Smooth muscle cell (in vitro differentiated cells): ENCODE results near the gene PNPLA4. TPM values are rescaled to one million over a fixed set of nuclear protein-coding genes. Genes with fewer than 3 reads are reported as not detected.

Experiments
- DNase-seq: peaks from one replicate; lab custom pipeline; 2025; ENCODE audit not compliant: unreplicated experiment; lab: John Stamatoyannopoulos, UW
- H2AFZ ChIP-seq: fragments of 200-600 bp; sonication (generic); 2 replicates; pipeline ENCODE4 v1.6.0; 2016; ENCODE audit warnings: antibody characterized with exemption, low read depth, mild to moderate bottlenecking
- H3F3A ChIP-seq: fragments of 200-600 bp; sonication (generic); 2 replicates; pipeline ENCODE4 v1.6.0; 2017; ENCODE audit warnings: antibody characterized with exemption, low read depth
- H3K27ac ChIP-seq: fragments of 200-600 bp; sonication (generic); 2 replicates; pipeline ENCODE4 v1.5.1; 2016; ENCODE audit warnings: low read depth, mild to moderate bottlenecking
- H3K27me3 ChIP-seq: fragments of 200-600 bp; sonication (generic); 2 replicates; pipeline ENCODE4 v1.6.1; 2016; ENCODE audit warnings: low read depth, mild to moderate bottlenecking
- H3K36me3 ChIP-seq: fragments of 200-600 bp; sonication (generic); 2 replicates; pipeline ENCODE4 v1.5.1; 2016; ENCODE audit warnings: low read depth
- H3K4me1 ChIP-seq: fragments of 200-600 bp; sonication (generic); 2 replicates; pipeline ENCODE4 v1.5.1; 2016; ENCODE audit warnings: low read depth
- H3K4me2 ChIP-seq: fragments of 200-600 bp; sonication (generic); 2 replicates; pipeline ENCODE4 v1.6.0; 2016; ENCODE audit warnings: mild to moderate bottlenecking
- H3K4me3 ChIP-seq: fragments of 200-600 bp; sonication (generic); 2 replicates; pipeline ENCODE4 v1.5.1; 2016; ENCODE audit warnings: mild to moderate bottlenecking
- H3K79me2 ChIP-seq: fragments of 200-600 bp; sonication (generic); 2 replicates; pipeline ENCODE4 v1.6.0; 2016; ENCODE audit warnings: low read depth, mild to moderate bottlenecking
- H3K9ac ChIP-seq: fragments of 200-600 bp; sonication (generic); 2 replicates; pipeline ENCODE4 v1.6.0; 2016; ENCODE audit warnings: low read depth
- H3K9me3 ChIP-seq: fragments of 200-600 bp; sonication (generic); replicated peaks from 2 replicates; pipeline ENCODE4 v1.5.1; 2016; ENCODE audit warnings: low read depth
- H4K20me1 ChIP-seq: fragments of 200-600 bp; sonication (generic); 2 replicates; pipeline ENCODE4 v1.6.0; 2016; ENCODE audit warnings: low read depth
- CTCF ChIP-seq: fragments of 200-600 bp; sonication (generic); IDR thresholded peaks from 2 replicates; pipeline ENCODE4 v1.5.1; 2017; ENCODE audit warnings: borderline replicate concordance, mild to moderate bottlenecking, antibody characterized with exemption; ENCODE audit not compliant: insufficient read depth, poor library complexity, severe bottlenecking
- WGBS: methylation state at CpG from one replicate; pipeline ENCODE4 v1.1.7; 2016; ENCODE audit warnings: low lambda C conversion rate; 5-methylcytosine and 5-hydroxymethylcytosine counted together
- polyA plus RNA-seq: library from polyadenylated mRNA; unstranded; fragments of >200 nt; fragmentation: Nextera tagmentation; extraction: Ambion mirVana; gene quantifications from 2 replicates; pipeline ENCODE4 v1.2.1, GENCODE V29; 2016
- total RNA-seq: library from RNA; depleted of rRNA; stranded (reverse); fragments of >200 nt; gene quantifications from 2 replicates; pipeline ENCODE4 v1.2.3, GENCODE V29; 2014

PNPLA4 gene
- total and polyA plus RNA-seq, 2 experiments from 2014 or later = 20.1 to 24.1 TPM

GRCh38 chrX:7921750-7922149 is 5.5 kb downstream of the PNPLA4 start:
- Histone ChIP-seq H3F3A (no peaks in the 10 kb centered on the region), H3K9ac (no peak overlapping the region), H3K4me3 (no peak overlapping the region), H4K20me1 (no peaks in the 10 kb centered on the region), H2AFZ (no peak overlapping the region), H3K27me3 (no peaks in the 10 kb centered on the region), H3K79me2 (no peaks in the 10 kb centered on the region), H3K9me3 (peaks cover 5% of the 10 kb centered on the region), H3K4me1 (peaks cover 5% of the 10 kb centered on the region), H3K4me2 (no peak overlapping the region), H3K27ac (no peak overlapping the region), H3K36me3 (no peaks in the 10 kb centered on the region)
- no peak for DNase-seq
- 94% methylated on average over 12 of the region's 12 CpGs for WGBS
- TF ChIP-seq CTCF = no peak

GRCh38 chrX:7908821-7909220 is 18.4 kb downstream of the PNPLA4 start:
- H3F3A ChIP-seq = no peaks in the 10 kb centered on the region
- no peak overlapping the region for H3K4me2 ChIP-seq
- no peak overlapping the region for H3K9ac ChIP-seq
- no peaks in the 10 kb centered on the region for H3K9me3 ChIP-seq
- no peak for DNase-seq
- no peaks in the 10 kb centered on the region for H3K36me3 ChIP-seq
- H3K27ac ChIP-seq = no peak overlapping the region
- no peaks in the 10 kb centered on the region for H3K27me3 ChIP-seq
- WGBS = 90% methylated on average over 5 of the region's 5 CpGs
- no peaks in the 10 kb centered on the region for H4K20me1 ChIP-seq
- H3K79me2 ChIP-seq = no peaks in the 10 kb centered on the region
- TF ChIP-seq CTCF = no peak
- no peak overlapping the region for H2AFZ ChIP-seq
- no peaks in the 10 kb centered on the region for H3K4me1 ChIP-seq
- no peak overlapping the region for H3K4me3 ChIP-seq

GRCh38 chrX:7904562-7904961 is 22.7 kb downstream of the PNPLA4 start:
- no peak overlapping the region for H3K4me2 ChIP-seq
- H3K27ac ChIP-seq = no peak overlapping the region
- H3K4me3 ChIP-seq = no peak overlapping the region
- H3F3A ChIP-seq = no peaks in the 10 kb centered on the region
- no peaks in the 10 kb centered on the region for H3K36me3 ChIP-seq
- 67% methylated on average over 3 of the region's 3 CpGs for WGBS
- H3K27me3 ChIP-seq = no peaks in the 10 kb centered on the region
- H4K20me1 ChIP-seq = no peaks in the 10 kb centered on the region
- TF ChIP-seq CTCF = no peak
- no peaks in the 10 kb centered on the region for H3K4me1 ChIP-seq
- H3K9ac ChIP-seq = no peak overlapping the region
- no peaks in the 10 kb centered on the region for H3K79me2 ChIP-seq
- H3K9me3 ChIP-seq = no peaks in the 10 kb centered on the region
- DNase-seq = no peak
- no peak overlapping the region for H2AFZ ChIP-seq

- Histone ChIP-seq H3K4me1 (no peaks in the 10 kb centered on the region), H4K20me1 (no peaks in the 10 kb centered on the region), H3K9ac (no peak overlapping the region), H3K4me2 (no peak overlapping the region), H3F3A (no peaks in the 10 kb centered on the region), H3K27me3 (no peaks in the 10 kb centered on the region), H3K4me3 (no peak overlapping the region), H3K79me2 (no peaks in the 10 kb centered on the region), H3K36me3 (no peaks in the 10 kb centered on the region), H2AFZ (no peak overlapping the region), H3K9me3 (no peaks in the 10 kb centered on the region), H3K27ac (no peak overlapping the region)
- WGBS = 74% methylated on average over 9 of the region's 9 CpGs
- no peak for TF ChIP-seq CTCF
- no peak for DNase-seq
These were observed 35.3 kb downstream of the PNPLA4 start for GRCh38 chrX:7891928-7892327.
